GM10266 (cell line): ENCODE results near the gene RYR2.

Source experiments
- DNase-seq: peaks from one replicate; pipeline ENCODE4 v3.0.0; 2012; ENCODE audit errors: extremely low spot score
- CTCF ChIP-seq: IDR thresholded peaks from 2 replicates; pipeline ENCODE4 v1.5.1; 2012; ENCODE audit warnings: mild to moderate bottlenecking, low read depth; ENCODE audit not compliant: control insufficient read depth, insufficient read depth; ENCODE audit errors: missing control alignments

Gene RYR2

GRCh38 chr1:237751090-237751489, 709.1 kb downstream of the RYR2 start:
- TF ChIP-seq CTCF: no peak
- DNase-seq: no peak

- TF ChIP-seq CTCF: no peak
- no peak for DNase-seq
These were observed 712.6 kb downstream of the RYR2 start for GRCh38 chr1:237754627-237755026.

GRCh38 chr1:237756304-237756967, 714.5 kb downstream of the RYR2 start:
- no peak for TF ChIP-seq CTCF
- no peak for DNase-seq

- DNase-seq: no peak
- TF ChIP-seq CTCF: no peak
These were observed 717.4 kb downstream of the RYR2 start for GRCh38 chr1:237759377-237759776.

- no peak for DNase-seq
- no peak for TF ChIP-seq CTCF
These were observed 719.0 kb downstream of the RYR2 start for GRCh38 chr1:237760951-237761350.

GRCh38 chr1:237763137-237763536, 721.2 kb downstream of the RYR2 start:
- DNase-seq: no peak
- TF ChIP-seq CTCF: no peak

GRCh38 chr1:237763751-237764150, 721.8 kb downstream of the RYR2 start:
- no peak for DNase-seq
- no peak for TF ChIP-seq CTCF
